Mesodermal cell (in vitro differentiated cells): ENCODE measurements around the gene TM4SF1.

Experiments used
- H3K27ac ChIP-seq: 2 replicates; pipeline ENCODE4 v1.7.0; 2013; ENCODE audit warnings: mild to moderate bottlenecking, low read depth, low read length, moderate library complexity; ENCODE audit not compliant: severe bottlenecking
- H3K36me3 ChIP-seq: 2 replicates; pipeline ENCODE4 v1.7.1; 2013; ENCODE audit warnings: mild to moderate bottlenecking, low read length, moderate library complexity; ENCODE audit not compliant: control insufficient read depth, insufficient read depth
- H3K4me1 ChIP-seq: one replicate; pipeline ENCODE4 v1.7.1; 2013; ENCODE audit warnings: mild to moderate bottlenecking, low read length; ENCODE audit not compliant: insufficient read depth, control insufficient read depth, poor library complexity, severe bottlenecking
- H3K4me3 ChIP-seq: 2 replicates; pipeline ENCODE4 v1.7.0; 2013; ENCODE audit warnings: low read length, control low read depth, mild to moderate bottlenecking; ENCODE audit not compliant: insufficient read depth, poor library complexity, severe bottlenecking; ENCODE audit errors: extremely low read depth
- H3K9me3 ChIP-seq: 2 replicates; pipeline ENCODE4 v1.7.1; 2013; ENCODE audit warnings: mild to moderate bottlenecking, low read length, moderate library complexity; ENCODE audit not compliant: control insufficient read depth
- WGBS, 2 experiments: methylation state at CpG; one replicate each; pipeline ENCODE4 v1.1.5; 2013; ENCODE audit warnings: missing lambda C conversion rate in 2 of 2; ENCODE audit not compliant: insufficient coverage in 2 of 2; 5-methylcytosine and 5-hydroxymethylcytosine counted together

TM4SF1 gene

DNA sequence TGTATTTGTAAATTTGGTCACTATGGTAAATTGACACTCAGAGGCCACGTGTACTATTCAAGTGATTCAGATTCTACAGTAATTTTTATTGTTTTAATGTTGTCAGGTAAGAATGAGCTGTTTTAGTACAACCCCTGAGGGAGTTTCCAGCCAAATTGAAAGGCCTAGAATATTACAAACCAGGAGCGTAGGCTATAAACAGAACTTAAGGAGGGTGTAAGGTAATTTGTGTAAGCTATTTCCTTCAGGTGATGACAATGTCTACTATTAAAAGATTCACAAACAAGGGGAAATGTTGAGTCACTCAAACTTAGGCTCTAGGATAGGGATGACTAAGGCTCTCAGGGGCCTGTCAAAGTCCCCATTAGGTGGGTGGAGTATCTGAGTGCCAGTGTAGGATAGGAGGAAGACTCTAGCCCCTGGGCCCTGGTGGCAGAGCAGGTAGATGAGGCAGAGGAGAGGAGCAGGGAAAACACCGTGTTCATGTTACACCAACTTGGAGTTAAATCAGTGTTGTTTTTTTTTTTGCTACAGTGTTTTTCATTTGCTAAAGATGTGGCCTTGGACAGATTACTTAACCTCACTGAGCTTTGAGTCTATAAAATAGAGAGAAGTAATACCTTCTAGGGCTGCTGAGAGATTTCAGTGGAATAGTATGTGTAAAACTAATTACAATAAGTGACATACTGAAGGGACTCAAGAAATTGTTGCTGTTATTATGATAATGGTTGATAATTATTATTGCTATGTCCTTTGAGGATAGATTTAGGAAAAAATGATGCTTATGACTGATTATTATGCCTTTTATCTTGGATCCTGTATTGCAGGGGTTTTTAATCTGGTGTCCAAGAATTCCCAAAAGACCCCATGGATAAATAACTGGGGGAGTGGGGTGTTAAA is 10.3 kb downstream of the TM4SF1 start:
- H3K4me3 ChIP-seq = no peak overlapping the region
- WGBS, 2 experiments = 76 to 83% methylated on average over 2 of the region's 3 CpGs
- H3K36me3 ChIP-seq = peaks cover 5% of the 10 kb centered on the region
- peak overlapping the region; percentile 60 for H3K27ac ChIP-seq
- H3K9me3 ChIP-seq = no peaks in the 10 kb centered on the region
- H3K4me1 ChIP-seq = peaks cover 29% of the 10 kb centered on the region

DNA sequence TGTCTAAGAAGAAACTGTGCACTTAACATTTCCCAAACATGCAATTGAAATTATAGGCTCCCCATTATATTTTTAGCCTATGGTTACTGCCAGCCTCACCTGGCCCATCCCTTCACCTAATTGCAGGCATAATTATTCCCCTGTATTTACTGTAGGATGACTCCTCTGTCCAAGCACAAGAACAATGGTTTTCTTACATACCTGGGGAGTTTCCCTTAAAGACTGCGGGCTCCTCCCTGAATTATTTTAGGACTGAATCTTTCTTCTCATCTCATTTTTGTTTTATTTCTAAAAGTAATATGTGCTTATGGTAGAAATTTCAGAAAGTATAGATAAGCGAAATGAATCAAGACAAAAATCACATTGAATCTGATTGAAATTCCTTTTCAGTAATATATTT is 11.4 kb downstream of the TM4SF1 start:
- no peak overlapping the region for H3K4me3 ChIP-seq
- H3K36me3 ChIP-seq = no peaks in the 10 kb centered on the region
- peaks cover 21% of the 10 kb centered on the region for H3K4me1 ChIP-seq
- no peak overlapping the region for H3K27ac ChIP-seq
- H3K9me3 ChIP-seq = no peaks in the 10 kb centered on the region
- no CpG with 5 or more reads among the region's 2 CpGs for WGBS, 2 experiments

DNA sequence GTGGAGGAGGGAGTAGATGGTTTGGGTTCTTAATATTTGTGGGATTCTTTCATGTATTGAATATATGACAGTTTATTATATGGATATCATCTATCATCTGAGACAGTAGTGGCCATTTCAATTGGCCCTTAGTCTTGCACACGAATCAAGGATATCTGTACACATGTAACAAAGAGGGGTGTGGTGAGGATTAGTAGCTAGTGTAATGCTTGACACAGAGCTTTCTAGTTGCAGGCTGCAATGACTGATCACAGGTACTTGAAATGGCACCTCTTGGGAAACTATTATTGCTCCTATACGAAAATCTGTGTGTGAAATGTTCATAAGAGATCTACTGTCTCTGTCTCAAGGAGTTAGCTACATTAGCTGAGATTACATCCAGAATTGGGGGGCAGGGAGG is 12.8 kb downstream of the TM4SF1 start:
- H3K27ac ChIP-seq = no peak overlapping the region
- H3K4me1 ChIP-seq = peaks cover 12% of the 10 kb centered on the region
- no peaks in the 10 kb centered on the region for H3K36me3 ChIP-seq
- H3K4me3 ChIP-seq = no peak overlapping the region
- H3K9me3 ChIP-seq = no peaks in the 10 kb centered on the region
- WGBS, 2 experiments = 94 to 100% methylated on average over 2 of the region's 2 CpGs

DNA sequence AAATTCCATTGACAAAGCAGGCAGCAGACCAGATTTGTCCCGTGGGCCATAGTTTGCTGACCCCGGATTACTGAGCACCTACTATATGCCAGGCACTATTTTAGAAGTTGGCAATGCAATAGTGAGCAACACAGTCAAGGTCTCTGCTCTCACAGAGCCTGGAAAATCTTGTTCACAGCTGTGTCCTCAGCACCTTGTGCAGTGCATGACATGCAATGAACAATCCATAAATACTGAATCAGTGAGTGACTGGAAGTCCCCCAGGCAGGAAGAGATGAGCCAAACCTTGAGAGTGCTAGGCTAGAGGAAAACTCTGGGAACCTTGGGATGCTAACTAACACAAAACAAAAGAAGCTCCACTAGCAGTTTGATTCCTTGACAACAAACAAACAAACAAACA is 14.4 kb downstream of the TM4SF1 start:
- 89 to 94% methylated on average over 2 of the region's 2 CpGs for WGBS, 2 experiments
- no peaks in the 10 kb centered on the region for H3K36me3 ChIP-seq
- H3K27ac ChIP-seq = no peak overlapping the region
- no peak overlapping the region for H3K4me3 ChIP-seq
- peaks cover 8% of the 10 kb centered on the region for H3K4me1 ChIP-seq
- H3K9me3 ChIP-seq = no peaks in the 10 kb centered on the region

DNA sequence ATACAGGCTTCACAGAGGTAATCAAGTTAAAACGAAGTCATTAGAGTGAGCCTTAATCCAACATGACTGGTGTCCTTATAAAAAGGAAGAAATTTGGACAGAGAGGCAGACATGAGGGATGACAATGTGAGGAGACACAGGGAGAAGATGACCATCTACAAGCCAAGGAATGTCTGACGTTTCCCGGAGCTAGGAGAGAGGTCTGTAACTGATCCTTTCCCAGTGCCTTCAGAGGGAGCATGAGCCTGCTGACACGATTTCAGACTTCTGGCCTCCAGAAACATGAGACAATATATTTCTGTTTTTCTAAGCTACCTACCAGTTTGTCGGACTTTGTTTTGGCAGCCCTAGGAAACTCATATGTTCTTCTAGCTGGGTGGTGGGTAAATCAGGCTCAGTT is 15.1 kb downstream of the TM4SF1 start:
- H3K4me3 ChIP-seq = no peak overlapping the region
- H3K4me1 ChIP-seq = peaks cover 7% of the 10 kb centered on the region
- H3K36me3 ChIP-seq = no peaks in the 10 kb centered on the region
- H3K27ac ChIP-seq = no peak overlapping the region
- H3K9me3 ChIP-seq = no peaks in the 10 kb centered on the region
- WGBS, 2 experiments = 90 to 100% methylated on average over 3 to 5 of the region's 5 CpGs

DNA sequence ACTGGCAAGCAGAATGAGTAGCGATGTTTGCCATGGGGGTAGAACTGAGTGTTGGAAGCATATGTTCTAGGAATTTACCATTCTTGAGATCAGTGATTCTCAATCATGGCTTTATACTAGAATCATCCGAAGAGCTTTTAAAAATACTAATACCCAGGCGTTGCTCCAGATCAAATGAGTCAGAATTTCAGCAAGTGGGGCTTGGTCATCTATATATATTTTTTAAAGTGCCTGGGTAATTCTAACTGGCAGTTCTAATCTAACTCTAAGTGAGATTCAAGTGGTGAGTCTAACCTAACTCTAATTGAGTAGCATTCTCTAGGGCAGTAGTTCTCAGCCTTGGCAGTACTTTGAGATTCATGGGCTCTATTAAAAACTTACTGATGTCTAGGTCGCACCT is 20.8 kb downstream of the TM4SF1 start:
- WGBS, 2 experiments = 90 to 100% methylated on average over 1 to 2 of the region's 4 CpGs

DNA sequence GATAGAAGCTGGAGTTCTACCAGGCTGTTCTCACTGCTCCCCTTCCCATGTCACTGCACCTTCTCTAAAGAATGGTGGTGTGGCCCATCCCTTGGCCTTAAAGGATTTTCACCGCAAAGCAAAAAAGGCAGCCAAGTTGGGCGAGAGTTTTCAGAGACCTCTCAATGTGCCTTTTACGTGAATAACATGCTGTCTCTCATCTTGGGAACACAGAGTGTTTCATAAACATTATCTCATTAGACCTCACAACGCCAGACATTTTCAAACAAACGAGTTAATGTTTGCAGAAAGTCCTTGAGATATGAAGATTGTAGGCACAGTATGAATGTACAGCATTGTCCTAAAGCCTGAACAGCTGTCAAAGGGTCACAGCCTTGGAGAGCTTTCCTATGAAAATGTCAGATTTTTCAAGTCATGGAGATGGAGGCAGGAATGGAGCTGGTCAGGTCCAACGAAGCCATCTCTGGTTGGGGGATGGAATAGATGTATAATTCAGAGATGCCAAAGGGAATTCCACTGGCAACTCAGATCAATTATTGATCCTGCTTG is 21.3 kb downstream of the TM4SF1 start:
- H3K4me3 ChIP-seq = no peak overlapping the region
- no peak overlapping the region for H3K27ac ChIP-seq
- H3K36me3 ChIP-seq = no peaks in the 10 kb centered on the region
- 78 to 93% methylated on average over 3 to 4 of the region's 6 CpGs for WGBS, 2 experiments
- H3K4me1 ChIP-seq = no peaks in the 10 kb centered on the region
- no peaks in the 10 kb centered on the region for H3K9me3 ChIP-seq

More for the DNA sequence above, 20.8 kb downstream of the TM4SF1 start:
- no peaks in the 10 kb centered on the region for H3K4me1 ChIP-seq
- H3K36me3 ChIP-seq = no peaks in the 10 kb centered on the region
- no peak overlapping the region for H3K4me3 ChIP-seq
- H3K27ac ChIP-seq = no peak overlapping the region
- no peaks in the 10 kb centered on the region for H3K9me3 ChIP-seq

DNA sequence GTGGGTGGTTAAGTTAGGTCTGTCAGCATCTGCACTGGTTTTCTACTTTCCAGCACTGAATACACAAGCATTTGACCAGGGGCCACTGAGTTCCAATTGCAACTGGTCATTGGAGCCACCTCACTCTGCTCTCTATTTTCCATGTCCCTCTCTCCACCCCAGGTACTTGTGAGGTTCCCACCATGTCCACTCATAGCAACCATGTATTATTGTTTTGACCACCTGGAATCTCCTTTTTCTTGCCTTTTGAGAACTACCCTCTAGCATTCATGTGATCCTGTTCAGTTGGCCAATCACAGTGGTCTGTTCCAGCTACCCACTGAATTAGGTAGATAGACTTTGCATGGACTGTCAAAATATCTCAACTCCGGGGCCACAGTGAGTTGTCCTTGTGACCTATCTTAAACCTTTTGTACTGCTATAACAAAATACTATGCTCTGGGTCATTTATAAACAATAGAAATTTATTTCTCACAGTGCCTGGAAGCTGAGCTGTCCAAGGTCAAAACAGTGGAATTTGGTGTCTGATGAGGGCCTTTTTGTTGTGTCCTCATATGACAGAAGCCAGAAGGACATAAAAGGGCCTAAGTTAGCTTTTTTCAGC is 23.8 kb downstream of the TM4SF1 start:
- Histone ChIP-seq H3K4me1 (no peaks in the 10 kb centered on the region), H3K4me3 (no peak overlapping the region)
- WGBS, 2 experiments = 60% methylated on average over 1 of the region's 1 CpG; no CpG with 5 or more reads in 1 of the 2 experiments

DNA sequence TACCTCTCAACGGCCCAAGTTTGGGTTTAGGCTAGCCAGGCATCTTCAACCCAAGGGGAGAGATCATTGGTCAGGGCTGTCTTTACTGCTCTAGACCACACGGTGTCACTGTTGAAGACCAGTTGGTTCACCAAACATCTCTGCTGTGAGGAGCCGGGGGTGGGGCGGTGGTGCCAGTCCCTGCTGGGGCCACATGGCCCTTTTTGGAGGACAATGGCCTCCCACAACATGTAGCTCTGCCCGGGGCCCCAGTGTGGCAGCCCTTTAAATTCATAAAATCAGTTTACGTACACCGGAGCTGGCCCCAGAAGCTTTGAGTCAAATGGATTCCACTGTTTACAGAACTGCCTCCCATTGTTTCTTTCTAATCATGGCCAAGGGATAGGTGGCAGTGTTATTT is 24.9 kb downstream of the TM4SF1 start:
- WGBS, 2 experiments = 33 to 50% methylated on average over 5 to 7 of the region's 7 CpGs
- H3K4me3 ChIP-seq = no peak overlapping the region

More for the DNA sequence above, 23.8 kb downstream of the TM4SF1 start:
- no peak overlapping the region for H3K27ac ChIP-seq
- no peaks in the 10 kb centered on the region for H3K36me3 ChIP-seq
- no peaks in the 10 kb centered on the region for H3K9me3 ChIP-seq

DNA sequence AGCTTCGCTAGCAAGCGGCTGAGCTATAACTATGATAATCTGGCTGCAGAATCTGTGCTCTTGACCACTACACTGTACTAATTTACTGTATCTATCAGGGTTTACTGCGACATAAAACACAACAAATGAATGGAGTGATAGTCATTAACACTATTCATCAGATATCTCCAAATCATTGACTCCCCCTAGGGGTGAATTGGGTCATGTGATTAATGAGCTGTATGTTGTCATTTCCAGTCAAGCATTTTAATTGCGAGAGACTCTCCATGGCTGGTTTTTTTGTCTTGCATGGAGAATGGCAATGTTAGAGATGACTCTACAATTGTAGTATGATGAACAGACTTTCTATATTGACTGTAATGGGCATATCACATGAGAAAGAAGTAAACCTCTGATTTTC is 33.5 kb downstream of the TM4SF1 start:
- WGBS, 2 experiments = 80 to 95% methylated on average over 1 to 4 of the region's 4 CpGs

More for the DNA sequence above, 24.9 kb downstream of the TM4SF1 start:
- no peak overlapping the region for H3K27ac ChIP-seq
- H3K9me3 ChIP-seq = no peaks in the 10 kb centered on the region
- H3K36me3 ChIP-seq = no peaks in the 10 kb centered on the region
- no peaks in the 10 kb centered on the region for H3K4me1 ChIP-seq

More for the DNA sequence above, 33.5 kb downstream of the TM4SF1 start:
- Histone ChIP-seq H3K36me3 (no peaks in the 10 kb centered on the region), H3K4me3 (no peak overlapping the region), H3K27ac (no peak overlapping the region), H3K9me3 (peaks cover 6% of the 10 kb centered on the region), H3K4me1 (peaks cover 21% of the 10 kb centered on the region)
